Fibroblast of lung (primary cell): Measurements from ENCODE around the gene ZNF180. TPM values are rescaled to one million over a fixed set of nuclear protein-coding genes. Genes with fewer than 3 reads are reported as not detected.

Source experiments
- DNase-seq, 2 donors: peaks; one replicate each; pipeline versions ENCODE4 v3.0.0 to v3.0.0-alpha.2; 2010; ENCODE audit warnings: low read depth in 2 of 2
- H2AFZ ChIP-seq: 2 replicates; pipeline ENCODE4 v1.5.1; 2012; ENCODE audit warnings: low read length, control low read depth, inconsistent platforms
- H3K27ac ChIP-seq: 2 replicates; pipeline ENCODE4 v1.5.1; 2011; ENCODE audit warnings: low read length, control low read depth; ENCODE audit not compliant: insufficient read depth
- H3K27me3 ChIP-seq: 2 replicates; pipeline ENCODE4 v1.5.1; 2011; ENCODE audit warnings: mild to moderate bottlenecking, low read length; ENCODE audit not compliant: control insufficient read depth, insufficient read depth
- H3K36me3 ChIP-seq: 2 replicates; pipeline ENCODE4 v1.5.1; 2011; ENCODE audit warnings: low read length; ENCODE audit not compliant: control insufficient read depth, insufficient read depth
- H3K4me1 ChIP-seq: 2 replicates; pipeline ENCODE4 v1.5.1; 2011; ENCODE audit warnings: low read length; ENCODE audit not compliant: control insufficient read depth, insufficient read depth; ENCODE audit errors: extremely low read depth
- H3K4me2 ChIP-seq: 2 replicates; pipeline ENCODE4 v1.5.1; 2011; ENCODE audit warnings: low read length, control low read depth; ENCODE audit not compliant: insufficient read depth; ENCODE audit errors: extremely low read depth
- H3K4me3 ChIP-seq, 4 experiments: fragments of 200-600 bp in 1 of 4; sonication (generic) in 1 of 4; replicated peaks in 1 of 4; 2 replicates each; pipeline ENCODE4 v1.5.1; 2011 to 2016; ENCODE audit warnings: low read length in 4 of 4, low read depth in 3 of 4, mild to moderate bottlenecking in 3 of 4, control low read depth in 2 of 4, inconsistent platforms in 1 of 4, mixed read lengths in 1 of 4; ENCODE audit not compliant: insufficient read depth in 1 of 4; ENCODE audit errors: control extremely low read depth in 1 of 4
- H3K79me2 ChIP-seq: 2 replicates; pipeline ENCODE4 v1.5.1; 2012; ENCODE audit warnings: mild to moderate bottlenecking, low read length, inconsistent platforms; ENCODE audit not compliant: control insufficient read depth, insufficient read depth
- H3K9ac ChIP-seq: 2 replicates; pipeline ENCODE4 v1.5.1; 2011; ENCODE audit warnings: mild to moderate bottlenecking, low read length, control low read depth; ENCODE audit not compliant: insufficient read depth
- H3K9me3 ChIP-seq: 2 replicates; pipeline ENCODE4 v1.5.1; 2012; ENCODE audit warnings: low read depth, low read length; ENCODE audit not compliant: control insufficient read depth, insufficient read depth
- H4K20me1 ChIP-seq: 2 replicates; pipeline ENCODE4 v1.5.1; 2011; ENCODE audit warnings: low read length; ENCODE audit not compliant: control insufficient read depth, insufficient read depth; ENCODE audit errors: extremely low read depth
- EZH2 ChIP-seq: IDR thresholded peaks from 2 replicates; pipeline ENCODE4 v1.5.1; 2012; ENCODE audit warnings: low read length, control low read depth, mild to moderate bottlenecking; ENCODE audit errors: missing control alignments
- polyA minus RNA-seq: library from RNA; depleted of rRNA, polyadenylated mRNA; stranded (reverse); fragments of >200 nt; gene quantifications from 2 replicates; pipeline ENCODE4 v1.2.3, GENCODE V29; 2011; ENCODE audit warnings: low replicate concordance
- polyA plus RNA-seq, 2 donors: library from polyadenylated mRNA; depleted of rRNA in 1 of 2; stranded (reverse) in 1 of 2; unstranded in 1 of 2; fragments of >200 nt; gene quantifications; 2 replicates each; pipeline ENCODE4 v1.2.1, GENCODE V29; 2011 to 2012; ENCODE audit warnings: missing spikeins in 1 of 2
- total RNA-seq: library from RNA; depleted of rRNA; stranded (reverse); fragments of >200 nt; gene quantifications from 2 replicates; pipeline ENCODE4 v1.2.1, GENCODE V29; 2014
- TF ChIP-seq, protein P1 (sequence below), 2 donors: IDR thresholded peaks in 1 of 2; conservative IDR thresholded peaks in 1 of 2; 1 replicate in 1 of 2; 2 replicates in 1 of 2; pipeline ENCODE4 v1.5.1; 2011 to 2012; ENCODE audit warnings: low read length in 2 of 2, control low read depth in 1 of 2, inconsistent platforms in 1 of 2, low read depth in 1 of 2, mild to moderate bottlenecking in 1 of 2

ZNF180 gene
- total RNA-seq: 6.4 and 7.6 TPM in 2 replicates
- 1.4 TPM in 2 replicates for polyA plus RNA-seq
- 3.2 and 3.3 TPM in 2 replicates for polyA plus RNA-seq (2012)
- polyA minus RNA-seq: 0.41 TPM in 1 of 2 replicates, not detected in the other

DNA sequence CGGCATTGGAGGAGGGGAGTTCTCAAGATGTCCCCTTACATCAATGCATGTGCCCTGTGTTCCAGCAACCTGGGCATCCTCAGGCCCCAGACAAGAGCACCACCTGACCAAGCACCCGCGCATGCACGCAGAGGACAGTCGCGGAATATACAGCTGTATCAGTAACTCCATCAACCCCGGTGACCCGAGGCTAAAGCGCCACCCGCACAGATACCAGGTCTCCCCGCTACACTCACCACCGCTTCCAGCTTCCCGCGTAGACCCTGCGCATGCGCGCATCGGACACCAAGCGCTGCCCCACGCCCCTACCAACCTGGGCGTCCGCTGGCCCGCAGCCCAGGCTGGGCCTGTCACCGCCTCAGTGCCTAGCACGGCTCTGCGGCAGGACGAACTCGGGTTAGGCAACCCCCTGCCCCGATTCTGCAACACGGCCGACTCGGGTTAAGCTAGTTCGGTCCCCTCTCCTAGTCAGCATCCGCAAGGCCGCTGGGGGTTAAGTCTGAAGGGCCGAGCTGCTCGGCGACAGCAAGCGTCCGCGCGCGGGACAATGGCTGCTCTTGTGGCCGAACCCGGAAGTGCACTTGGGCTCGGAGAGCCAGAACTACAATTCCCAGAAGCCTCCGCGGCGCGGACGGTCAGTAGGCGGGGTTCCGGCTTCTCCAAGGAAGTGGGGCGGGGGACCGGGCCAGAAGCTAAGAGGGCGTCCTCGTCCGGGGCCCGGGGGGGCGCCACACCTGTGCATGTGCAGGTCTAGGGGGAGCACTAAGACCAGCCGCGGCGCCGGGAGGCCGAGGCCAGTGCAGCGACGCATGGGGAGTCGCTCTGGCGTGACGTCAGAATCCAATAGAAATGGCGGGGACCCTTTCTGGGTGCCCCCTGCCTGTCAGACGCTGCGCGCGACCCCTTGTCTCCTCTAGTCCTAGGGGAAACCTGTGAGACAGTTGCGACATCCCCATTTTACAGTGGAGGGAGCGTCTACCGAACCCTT is at the start of gene ZNF180:
Gene ZNF180 (minus strand): TSS at position 561 of the 988 bp plus-strand sequence. CDS start 3,188 bp downstream, outside the sequence.
- H3K27ac ChIP-seq: peak within 1 kb of the TSS; percentile 84
- H4K20me1 ChIP-seq: no peaks in the 10 kb centered on the region
- peak within 1 kb of the TSS; percentile 93 for H3K9ac ChIP-seq
- TF ChIP-seq EZH2: no peak
- TF ChIP-seq, protein P1, sequence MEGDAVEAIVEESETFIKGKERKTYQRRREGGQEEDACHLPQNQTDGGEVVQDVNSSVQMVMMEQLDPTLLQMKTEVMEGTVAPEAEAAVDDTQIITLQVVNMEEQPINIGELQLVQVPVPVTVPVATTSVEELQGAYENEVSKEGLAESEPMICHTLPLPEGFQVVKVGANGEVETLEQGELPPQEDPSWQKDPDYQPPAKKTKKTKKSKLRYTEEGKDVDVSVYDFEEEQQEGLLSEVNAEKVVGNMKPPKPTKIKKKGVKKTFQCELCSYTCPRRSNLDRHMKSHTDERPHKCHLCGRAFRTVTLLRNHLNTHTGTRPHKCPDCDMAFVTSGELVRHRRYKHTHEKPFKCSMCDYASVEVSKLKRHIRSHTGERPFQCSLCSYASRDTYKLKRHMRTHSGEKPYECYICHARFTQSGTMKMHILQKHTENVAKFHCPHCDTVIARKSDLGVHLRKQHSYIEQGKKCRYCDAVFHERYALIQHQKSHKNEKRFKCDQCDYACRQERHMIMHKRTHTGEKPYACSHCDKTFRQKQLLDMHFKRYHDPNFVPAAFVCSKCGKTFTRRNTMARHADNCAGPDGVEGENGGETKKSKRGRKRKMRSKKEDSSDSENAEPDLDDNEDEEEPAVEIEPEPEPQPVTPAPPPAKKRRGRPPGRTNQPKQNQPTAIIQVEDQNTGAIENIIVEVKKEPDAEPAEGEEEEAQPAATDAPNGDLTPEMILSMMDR (conservative IDR thresholded peaks at IDR 0.05 in 1 of 2, IDR thresholded peaks at IDR 0.05 in 1 of 2; ENCODE audit: low read depth in 1 of 2, low read length in 2 of 2): peak; percentile 34 to 46
- peak within 1 kb of the TSS; percentile 98 for H3K4me2 ChIP-seq
- H3K36me3 ChIP-seq: peaks cover 5% of the 10 kb centered on the region
- DNase-seq: peak; percentile 89 to 96
- H3K79me2 ChIP-seq: peaks cover 31% of the 10 kb centered on the region
- H3K4me1 ChIP-seq: peaks cover 3% of the 10 kb centered on the region
- H2AFZ ChIP-seq: peak within 1 kb of the TSS; percentile 100
- no peaks in the 10 kb centered on the region for H3K9me3 ChIP-seq
- no peaks in the 10 kb centered on the region for H3K27me3 ChIP-seq
- H3K4me3 ChIP-seq: peak within 1 kb of the TSS; percentile 94 to 99 (median 95)

DNA sequence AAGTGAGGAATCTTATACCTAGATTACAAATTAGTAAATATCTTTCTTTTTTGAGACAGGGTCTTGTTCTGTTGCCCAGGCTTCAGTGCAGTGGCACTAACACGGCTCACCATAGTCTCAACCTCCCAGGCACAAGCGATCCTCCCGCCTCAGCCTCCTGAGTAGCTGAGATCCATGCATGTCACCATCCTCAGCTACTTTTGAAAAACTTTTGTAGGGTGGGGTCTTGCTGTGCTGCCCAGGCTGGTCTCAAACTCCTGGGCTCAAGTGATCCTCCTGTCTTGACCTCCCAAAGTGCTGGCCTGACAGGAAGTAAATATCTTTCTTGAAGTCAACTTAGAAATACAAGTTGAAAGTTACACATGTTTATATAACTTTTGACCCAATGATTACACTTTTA is 49.2 kb upstream of the ZNF180 start:
- no peak overlapping the region for H3K4me3 ChIP-seq
- H3K36me3 ChIP-seq: no peaks in the 10 kb centered on the region
- no peak overlapping the region for H3K4me2 ChIP-seq
- no peaks in the 10 kb centered on the region for H3K27me3 ChIP-seq
- no peaks in the 10 kb centered on the region for H3K79me2 ChIP-seq
- H3K27ac ChIP-seq: no peak overlapping the region
- no peaks in the 10 kb centered on the region for H3K9me3 ChIP-seq
- H3K4me1 ChIP-seq: no peaks in the 10 kb centered on the region
- TF ChIP-seq, protein P1 (conservative IDR thresholded peaks at IDR 0.05 in 1 of 2, IDR thresholded peaks at IDR 0.05 in 1 of 2; ENCODE audit: low read depth in 1 of 2, low read length in 2 of 2): no peak
- no peak for TF ChIP-seq EZH2
- H3K9ac ChIP-seq: no peak overlapping the region
- no peak for DNase-seq
- H2AFZ ChIP-seq: no peak overlapping the region
- H4K20me1 ChIP-seq: no peaks in the 10 kb centered on the region

DNA sequence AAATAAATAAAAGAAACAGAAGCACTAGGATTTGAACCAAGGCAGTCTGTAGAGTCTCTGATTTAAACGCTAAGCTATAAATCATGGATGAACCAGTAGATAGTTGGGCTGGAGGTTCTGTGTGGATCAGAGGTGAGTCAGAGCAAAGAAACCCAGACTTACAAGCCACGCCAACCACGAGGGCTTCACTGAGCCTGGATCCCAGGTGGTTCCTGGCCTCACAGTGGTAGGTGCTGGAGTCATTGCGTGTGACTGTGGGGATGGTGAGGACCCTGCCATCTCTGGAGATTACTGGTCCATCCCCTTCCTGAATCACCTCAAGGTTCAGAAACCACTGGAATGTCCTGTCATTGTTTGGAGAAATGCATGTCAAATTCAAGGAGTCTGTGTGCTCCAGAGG is 48.4 kb upstream of the ZNF180 start:
- Histone ChIP-seq H3K4me2 (no peak overlapping the region), H4K20me1 (no peaks in the 10 kb centered on the region), H3K27me3 (no peaks in the 10 kb centered on the region), H3K4me1 (no peaks in the 10 kb centered on the region), H3K36me3 (no peaks in the 10 kb centered on the region), H3K9me3 (no peaks in the 10 kb centered on the region), H3K79me2 (no peaks in the 10 kb centered on the region), H3K4me3 (no peak overlapping the region), H3K27ac (no peak overlapping the region), H3K9ac (no peak overlapping the region), H2AFZ (no peak overlapping the region)
- TF ChIP-seq, protein P1 (conservative IDR thresholded peaks at IDR 0.05 in 1 of 2, IDR thresholded peaks at IDR 0.05 in 1 of 2; ENCODE audit: low read depth in 1 of 2, low read length in 2 of 2): no peak
- no peak for TF ChIP-seq EZH2
- DNase-seq: peak in 1 of 2 donors; percentile 72
